ENCODE data around the gene SERPINA5. TPM values are rescaled to one million over a fixed set of nuclear protein-coding genes. Genes with fewer than 3 reads are reported as not detected.
A peak's percentile ranks its signal among the peaks of the same experiment; 100 is the strongest.

The SERPINA5 gene
- total and polyA plus RNA-seq, 2 of the 13 experiments (the other 11 are each of a cell fraction or from before 2014, with no cell fraction given) = 449 to 498 TPM

- TF ChIP-seq PHF8 (CRISPR knock-in tag; IDR thresholded peaks at IDR 0.05) = no peak
- no peak for TF ChIP-seq ZNF530 (CRISPR knock-in tag; IDR thresholded peaks at IDR 0.05; ENCODE audit: low read depth)
- peak; percentile 86; the same call in 1 of the 2 replicates for TF ChIP-seq ZNF737 (CRISPR knock-in tag; IDR thresholded peaks at IDR 0.05; ENCODE audit: borderline replicate concordance)
- TF ChIP-seq TSC22D2 (CRISPR knock-in tag; IDR thresholded peaks at IDR 0.05; ENCODE audit: borderline replicate concordance) = no peak
- TF ChIP-seq UBTF (CRISPR knock-in tag; IDR thresholded peaks at IDR 0.05) = no peak
- TF ChIP-seq ZNF572 (CRISPR knock-in tag; IDR thresholded peaks at IDR 0.05) = peak; percentile 67; the same call in 1 of the 2 replicates
- TF ChIP-seq, protein P1, sequence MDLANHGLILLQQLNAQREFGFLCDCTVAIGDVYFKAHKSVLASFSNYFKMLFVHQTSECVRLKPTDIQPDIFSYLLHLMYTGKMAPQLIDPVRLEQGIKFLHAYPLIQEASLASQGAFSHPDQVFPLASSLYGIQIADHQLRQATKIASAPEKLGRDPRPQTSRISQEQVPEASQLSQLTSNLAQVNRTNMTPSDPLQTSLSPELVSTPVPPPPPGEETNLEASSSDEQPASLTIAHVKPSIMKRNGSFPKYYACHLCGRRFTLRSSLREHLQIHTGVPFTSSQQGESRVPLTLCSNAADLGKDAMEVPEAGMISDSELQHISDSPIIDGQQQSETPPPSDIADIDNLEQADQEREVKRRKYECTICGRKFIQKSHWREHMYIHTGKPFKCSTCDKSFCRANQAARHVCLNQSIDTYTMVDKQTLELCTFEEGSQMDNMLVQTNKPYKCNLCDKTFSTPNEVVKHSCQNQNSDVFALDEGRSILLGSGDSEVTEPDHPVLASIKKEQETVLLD (CRISPR knock-in tag; IDR thresholded peaks at IDR 0.05; ENCODE audit: low read depth) = no peak
- no peak for TF ChIP-seq POLR2AphosphoS2 (IDR thresholded peaks at IDR 0.05; ENCODE audit: low read depth, low read length)
- no peak for TF ChIP-seq ZNF160 (CRISPR knock-in tag; IDR thresholded peaks at IDR 0.05)
- TF ChIP-seq ZNF772 (CRISPR knock-in tag; IDR thresholded peaks at IDR 0.05) = no peak
- TF ChIP-seq ZNF780A (CRISPR knock-in tag; IDR thresholded peaks at IDR 0.05) = no peak
- 0 out of 2 replicates have a peak, but pooled peaks have one; percentile 51 for TF ChIP-seq RORA (CRISPR knock-in tag; IDR thresholded peaks at IDR 0.05)
- TF ChIP-seq FOXP1 (IDR thresholded peaks at IDR 0.05) = no peak
- no peak for TF ChIP-seq FOXP1 (CRISPR knock-in tag; IDR thresholded peaks at IDR 0.05)
- TF ChIP-seq ZMYM4 (CRISPR knock-in tag; IDR thresholded peaks at IDR 0.05) = no peak; the same call in 1 of the 2 replicates
- TF ChIP-seq CENPT (CRISPR knock-in tag; IDR thresholded peaks at IDR 0.05; ENCODE audit: low read depth) = no peak
- no peak for TF ChIP-seq ZNF326 (CRISPR knock-in tag; IDR thresholded peaks at IDR 0.05; ENCODE audit: borderline replicate concordance)
- TF ChIP-seq, protein P2, sequence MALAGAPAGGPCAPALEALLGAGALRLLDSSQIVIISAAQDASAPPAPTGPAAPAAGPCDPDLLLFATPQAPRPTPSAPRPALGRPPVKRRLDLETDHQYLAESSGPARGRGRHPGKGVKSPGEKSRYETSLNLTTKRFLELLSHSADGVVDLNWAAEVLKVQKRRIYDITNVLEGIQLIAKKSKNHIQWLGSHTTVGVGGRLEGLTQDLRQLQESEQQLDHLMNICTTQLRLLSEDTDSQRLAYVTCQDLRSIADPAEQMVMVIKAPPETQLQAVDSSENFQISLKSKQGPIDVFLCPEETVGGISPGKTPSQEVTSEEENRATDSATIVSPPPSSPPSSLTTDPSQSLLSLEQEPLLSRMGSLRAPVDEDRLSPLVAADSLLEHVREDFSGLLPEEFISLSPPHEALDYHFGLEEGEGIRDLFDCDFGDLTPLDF (CRISPR knock-in tag; IDR thresholded peaks at IDR 0.05) = no peak
- TF ChIP-seq ZFP41 (CRISPR knock-in tag; IDR thresholded peaks at IDR 0.05; ENCODE audit: borderline replicate concordance) = no peak
- no peak for TF ChIP-seq RFX3 (CRISPR knock-in tag; IDR thresholded peaks at IDR 0.05)
- TF ChIP-seq THYN1 (CRISPR knock-in tag; IDR thresholded peaks at IDR 0.05; ENCODE audit: borderline replicate concordance, low read depth) = no peak
- TF ChIP-seq ZFP36L2 (CRISPR knock-in tag; IDR thresholded peaks at IDR 0.05) = no peak
- TF ChIP-seq, protein P3, sequence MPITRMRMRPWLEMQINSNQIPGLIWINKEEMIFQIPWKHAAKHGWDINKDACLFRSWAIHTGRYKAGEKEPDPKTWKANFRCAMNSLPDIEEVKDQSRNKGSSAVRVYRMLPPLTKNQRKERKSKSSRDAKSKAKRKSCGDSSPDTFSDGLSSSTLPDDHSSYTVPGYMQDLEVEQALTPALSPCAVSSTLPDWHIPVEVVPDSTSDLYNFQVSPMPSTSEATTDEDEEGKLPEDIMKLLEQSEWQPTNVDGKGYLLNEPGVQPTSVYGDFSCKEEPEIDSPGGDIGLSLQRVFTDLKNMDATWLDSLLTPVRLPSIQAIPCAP (CRISPR knock-in tag; IDR thresholded peaks at IDR 0.05; ENCODE audit: low read depth) = no peak
Measured at GRCh38 chr14:94560751-94561655, 20.2 kb upstream of the SERPINA5 start, which contains the start of gene SERPINA4 (continued).
